Immature natural killer cell (primary cell): ENCODE results near the gene PCNX2. TPM values are rescaled to one million over a fixed set of nuclear protein-coding genes. Genes with fewer than 3 reads are reported as not detected.

ENCODE experiments used
- DNase-seq, 3 donors: peaks; one replicate each; pipeline ENCODE4 v3.0.0; 2022; ENCODE audit warnings: mixed read lengths in 1 of 3
- H3K27ac Mint-ChIP-seq, 6 donors: one replicate each; pipeline ENCODE4 v1.8.0; 2020; ENCODE audit warnings: mixed read lengths in 6 of 6, mild to moderate bottlenecking in 5 of 6, inconsistent platforms in 4 of 6, moderate library complexity in 3 of 6
- H3K27me3 Mint-ChIP-seq, 3 donors: one replicate each; pipeline ENCODE4 v1.8.0; 2020 to 2021; ENCODE audit warnings: low read depth in 3 of 3, mild to moderate bottlenecking in 3 of 3, mixed read lengths in 3 of 3, moderate library complexity in 3 of 3, inconsistent platforms in 1 of 3
- H3K36me3 Mint-ChIP-seq, 3 donors: one replicate each; pipeline ENCODE4 v1.8.0; 2020; ENCODE audit warnings: mixed read lengths in 3 of 3, inconsistent platforms in 2 of 3, mild to moderate bottlenecking in 2 of 3
- H3K4me1 Mint-ChIP-seq, 2 donors: one replicate each; pipeline ENCODE4 v1.8.0; 2020; ENCODE audit warnings: inconsistent platforms in 2 of 2, mild to moderate bottlenecking in 2 of 2, mixed read lengths in 2 of 2, moderate library complexity in 1 of 2
- H3K4me3 Mint-ChIP-seq, 5 donors: one replicate each; pipeline ENCODE4 v1.8.0; 2020; ENCODE audit warnings: mild to moderate bottlenecking in 5 of 5, mixed read lengths in 5 of 5, inconsistent platforms in 3 of 5, moderate library complexity in 3 of 5
- H3K9me3 Mint-ChIP-seq, 6 donors: one replicate each; pipeline ENCODE4 v1.8.0; 2020; ENCODE audit warnings: mild to moderate bottlenecking in 6 of 6, mixed read lengths in 6 of 6, inconsistent platforms in 4 of 6, moderate library complexity in 3 of 6
- polyA plus RNA-seq, 3 donors: library from polyadenylated mRNA; unstranded; fragments of 300-500 nt; fragmentation: Illumina TruSeq; gene quantifications; one replicate each; pipeline ENCODE4 v1.2.3, GENCODE V29; 2021

PCNX2 gene
- polyA plus RNA-seq, 3 donors from 2014 or later = 1.1 to 2.6 TPM; not detected in 1

DNA sequence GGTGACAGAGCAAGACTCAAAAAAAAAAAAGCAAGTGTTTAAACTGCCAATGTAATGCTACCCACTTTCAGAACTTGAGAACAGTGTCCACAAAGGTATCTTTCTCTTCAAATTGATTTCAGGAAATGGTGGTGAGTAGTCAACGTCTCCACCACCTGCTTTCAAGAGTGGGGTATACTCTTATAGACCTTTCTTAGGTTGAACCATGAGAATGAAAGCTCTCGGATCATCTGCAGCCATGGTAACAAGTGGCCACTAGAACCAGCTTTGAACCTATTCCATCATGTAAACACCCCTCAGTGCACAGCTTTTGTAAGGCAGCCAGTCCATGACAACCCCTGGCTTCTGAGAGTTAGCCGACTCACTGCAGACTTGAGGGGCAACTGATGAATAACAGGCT, 237.7 kb downstream of the PCNX2 start:
- no peak overlapping the region for H3K27ac Mint-ChIP-seq
- H3K36me3 Mint-ChIP-seq = peaks cover 5 to 7% (median 6%) of the 10 kb centered on the region in 3 donors
- H3K9me3 Mint-ChIP-seq = no peaks in the 10 kb centered on the region

DNA sequence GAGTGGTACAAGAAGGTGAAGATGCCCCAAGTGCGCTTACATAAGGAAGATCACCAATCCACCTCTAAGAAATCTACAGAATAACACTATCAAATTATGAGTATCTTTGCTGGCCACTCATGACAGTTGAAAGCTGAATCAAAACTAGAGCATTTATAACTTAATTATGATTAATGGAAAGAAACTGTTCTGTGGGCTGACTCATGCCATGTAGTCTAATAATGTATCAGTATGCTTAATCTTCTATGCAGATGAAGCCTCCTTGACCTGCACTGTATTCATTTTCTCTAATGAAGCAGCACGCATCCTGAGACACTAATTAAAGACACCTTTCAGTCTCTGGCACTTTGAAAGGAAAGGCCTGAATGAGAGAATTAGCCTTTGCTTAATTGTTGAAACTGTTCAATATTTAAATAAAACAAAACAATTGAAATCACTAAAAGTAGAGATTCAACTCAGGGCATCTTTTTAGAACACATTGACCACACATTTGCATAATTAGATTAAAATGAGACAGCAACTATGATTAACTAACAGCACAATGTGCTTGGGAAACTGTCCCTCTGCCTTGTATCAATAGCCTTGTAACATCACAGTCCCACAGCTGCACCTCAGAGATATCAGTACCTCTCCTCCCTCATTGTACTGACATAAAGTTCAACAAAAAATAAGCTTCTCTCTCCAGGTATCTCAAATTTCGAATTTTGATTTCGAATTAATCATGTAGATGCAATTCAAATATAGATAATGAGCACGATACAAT, 239.5 kb downstream of the PCNX2 start:
- Mint-ChIP-seq H3K36me3 (peaks cover 5 to 18% (median 11%) of the 10 kb centered on the region in 3 donors), H3K27ac (no peak overlapping the region), H3K4me1 (no peaks in the 10 kb centered on the region), H3K27me3 (peaks cover 0 to 2% (median 0%) of the 10 kb centered on the region in 3 donors), H3K9me3 (no peaks in the 10 kb centered on the region), H3K4me3 (no peak overlapping the region)
- DNase-seq = no peak

More for the DNA sequence above, 237.7 kb downstream of the PCNX2 start:
- H3K4me1 Mint-ChIP-seq = no peaks in the 10 kb centered on the region
- DNase-seq = no peak
- no peak overlapping the region for H3K4me3 Mint-ChIP-seq
- peaks cover 0 to 2% (median 0%) of the 10 kb centered on the region in 3 donors for H3K27me3 Mint-ChIP-seq

DNA sequence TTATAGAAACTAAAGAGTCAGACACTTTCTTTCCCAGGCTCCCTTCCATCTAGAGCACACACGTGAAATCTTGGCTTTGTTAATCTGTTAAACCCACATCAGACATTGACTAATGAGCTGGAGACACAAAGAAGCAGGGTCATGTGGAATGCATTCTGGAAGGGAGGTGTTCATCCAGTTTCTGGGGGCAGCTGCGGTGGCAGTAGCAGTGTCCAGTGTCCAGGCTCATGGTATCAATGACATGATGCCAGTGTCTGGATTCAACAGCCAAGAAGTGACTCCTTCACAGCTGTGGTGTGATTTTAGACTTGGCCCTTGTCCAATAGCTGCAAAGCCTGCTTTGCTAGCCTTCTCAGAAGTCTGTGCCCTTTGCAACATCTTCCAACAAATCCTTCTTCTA, 249.9 kb downstream of the PCNX2 start:
- no peak for DNase-seq
- no peaks in the 10 kb centered on the region for H3K4me1 Mint-ChIP-seq
- no peak overlapping the region for H3K4me3 Mint-ChIP-seq
- peaks cover 5 to 28% (median 26%) of the 10 kb centered on the region in 3 donors for H3K36me3 Mint-ChIP-seq
- H3K27me3 Mint-ChIP-seq = peaks cover 0 to 2% (median 0%) of the 10 kb centered on the region in 3 donors
- peaks cover 0 to 6% (median 0%) of the 10 kb centered on the region in 6 donors for H3K9me3 Mint-ChIP-seq
- no peak overlapping the region for H3K27ac Mint-ChIP-seq

DNA sequence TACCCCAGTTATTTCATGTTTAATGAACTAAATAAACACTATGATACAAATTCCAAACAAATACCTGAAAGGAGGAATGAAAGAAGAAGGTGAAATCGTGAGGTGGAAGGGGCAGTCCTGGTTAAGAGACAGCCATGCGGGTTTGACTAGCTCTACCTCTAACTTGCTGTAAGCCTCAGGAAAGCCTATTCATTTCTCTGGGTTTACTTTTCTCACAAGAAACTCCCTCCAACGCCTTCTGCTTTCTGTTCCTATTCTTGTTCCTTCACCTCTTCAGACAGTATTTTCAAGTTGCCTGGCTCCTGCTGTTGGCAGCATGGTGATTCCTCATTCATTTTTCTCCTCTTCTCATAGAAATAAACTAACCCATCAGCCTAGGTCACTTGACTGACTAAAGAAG, 252.7 kb downstream of the PCNX2 start:
- Mint-ChIP-seq H3K4me1 (no peaks in the 10 kb centered on the region), H3K4me3 (no peak overlapping the region), H3K27me3 (peaks cover 0 to 2% (median 0%) of the 10 kb centered on the region in 3 donors), H3K27ac (no peak overlapping the region), H3K36me3 (peaks cover 0 to 13% (median 12%) of the 10 kb centered on the region in 3 donors), H3K9me3 (no peaks in the 10 kb centered on the region)
- DNase-seq = no peak

DNA sequence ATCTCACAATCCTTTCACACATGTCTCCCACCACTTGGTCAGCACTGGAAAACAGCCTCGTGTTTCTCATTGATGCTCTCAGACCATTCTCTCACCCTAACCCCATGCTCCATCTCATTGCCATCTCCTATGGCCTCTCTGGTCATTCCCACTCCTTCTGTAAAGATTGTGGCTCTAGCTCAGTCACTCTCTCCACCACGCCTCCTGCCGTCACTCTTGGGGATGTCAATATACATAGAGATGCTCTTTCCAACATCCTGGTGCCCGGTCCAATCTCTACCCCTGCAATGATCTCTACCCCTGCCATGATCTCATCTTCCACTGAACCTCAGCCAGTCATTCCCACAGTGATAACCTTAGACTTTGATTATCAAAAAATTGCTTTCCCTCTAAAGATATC, 255.0 kb downstream of the PCNX2 start:
- no peaks in the 10 kb centered on the region for H3K9me3 Mint-ChIP-seq
- H3K4me1 Mint-ChIP-seq = no peaks in the 10 kb centered on the region
- H3K4me3 Mint-ChIP-seq = no peak overlapping the region
- H3K27ac Mint-ChIP-seq = no peak overlapping the region
- no peak for DNase-seq
- peaks cover 0 to 2% (median 0%) of the 10 kb centered on the region in 3 donors for H3K27me3 Mint-ChIP-seq
- H3K36me3 Mint-ChIP-seq = peaks cover 0 to 6% (median 3%) of the 10 kb centered on the region in 3 donors

DNA sequence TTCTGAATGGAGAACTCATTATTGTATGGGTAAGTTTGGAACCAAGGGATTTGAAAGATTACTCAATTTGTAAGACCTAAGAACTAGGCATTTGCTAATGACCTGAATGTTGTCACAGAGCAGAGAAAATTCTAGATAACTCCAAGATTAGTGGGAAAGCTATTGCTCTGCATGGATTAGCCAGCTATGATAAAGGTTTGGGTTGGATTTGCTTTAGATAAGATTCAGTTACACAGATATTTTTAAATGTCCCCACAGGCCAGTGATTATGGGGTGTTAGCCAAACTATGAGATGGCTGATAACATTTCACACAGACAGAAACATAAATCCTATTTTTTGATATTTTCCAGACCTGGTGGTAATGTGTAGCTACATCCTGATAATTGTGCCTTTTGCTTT, 256.9 kb downstream of the PCNX2 start:
- Mint-ChIP-seq H3K9me3 (no peaks in the 10 kb centered on the region), H3K4me3 (no peak overlapping the region), H3K27ac (no peak overlapping the region), H3K36me3 (peaks cover 0 to 5% (median 4%) of the 10 kb centered on the region in 3 donors), H3K27me3 (peaks cover 0 to 3% (median 0%) of the 10 kb centered on the region in 3 donors), H3K4me1 (no peaks in the 10 kb centered on the region)
- no peak for DNase-seq

DNA sequence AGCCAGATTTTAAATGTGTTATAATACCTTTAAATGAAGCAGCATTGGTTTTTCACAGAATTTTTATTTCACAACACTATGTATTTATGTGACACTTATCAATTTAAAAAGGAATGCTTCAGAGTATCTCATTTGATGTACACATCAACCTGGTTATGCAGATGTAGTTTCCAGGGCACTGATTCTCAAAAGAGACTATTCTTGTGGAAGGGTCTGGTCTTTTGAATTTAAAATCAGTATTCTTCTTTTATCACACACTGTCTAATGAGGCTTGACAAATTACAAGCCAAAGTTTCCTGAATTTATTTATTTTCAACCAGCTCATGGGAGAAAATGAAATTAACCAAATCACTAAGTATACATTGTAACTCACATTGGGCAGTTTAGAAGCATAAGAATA, 257.7 kb downstream of the PCNX2 start:
- Mint-ChIP-seq H3K27me3 (peaks cover 0 to 1% (median 0%) of the 10 kb centered on the region in 3 donors), H3K36me3 (peaks cover 0 to 5% (median 4%) of the 10 kb centered on the region in 3 donors), H3K27ac (no peak overlapping the region), H3K4me1 (no peaks in the 10 kb centered on the region), H3K4me3 (no peak overlapping the region), H3K9me3 (no peaks in the 10 kb centered on the region)
- no peak for DNase-seq

DNA sequence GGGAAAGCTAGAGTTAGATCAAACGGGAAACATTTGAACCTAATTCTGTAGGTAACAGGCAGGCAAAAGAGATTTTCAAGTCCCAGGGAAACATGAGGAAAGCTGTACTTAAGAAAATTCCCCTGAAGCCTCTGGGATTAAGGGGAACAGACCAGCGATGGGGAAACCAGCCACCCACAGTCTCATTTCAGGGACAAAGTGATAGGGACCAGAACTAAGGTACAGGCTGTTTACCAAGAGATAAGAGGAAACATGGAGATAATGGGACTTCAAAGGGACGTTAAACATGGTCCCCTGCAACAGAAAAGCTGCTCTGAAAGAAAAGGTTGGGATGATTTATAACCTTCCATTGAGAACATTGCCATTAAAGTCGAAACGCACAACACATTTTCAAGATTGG, 260.7 kb downstream of the PCNX2 start:
- Mint-ChIP-seq H3K36me3 (peaks cover 0 to 5% (median 0%) of the 10 kb centered on the region in 3 donors), H3K27ac (no peak overlapping the region), H3K4me1 (no peaks in the 10 kb centered on the region), H3K4me3 (no peak overlapping the region), H3K27me3 (peaks cover 0 to 3% (median 1%) of the 10 kb centered on the region in 3 donors), H3K9me3 (no peaks in the 10 kb centered on the region)
- DNase-seq = no peak

DNA sequence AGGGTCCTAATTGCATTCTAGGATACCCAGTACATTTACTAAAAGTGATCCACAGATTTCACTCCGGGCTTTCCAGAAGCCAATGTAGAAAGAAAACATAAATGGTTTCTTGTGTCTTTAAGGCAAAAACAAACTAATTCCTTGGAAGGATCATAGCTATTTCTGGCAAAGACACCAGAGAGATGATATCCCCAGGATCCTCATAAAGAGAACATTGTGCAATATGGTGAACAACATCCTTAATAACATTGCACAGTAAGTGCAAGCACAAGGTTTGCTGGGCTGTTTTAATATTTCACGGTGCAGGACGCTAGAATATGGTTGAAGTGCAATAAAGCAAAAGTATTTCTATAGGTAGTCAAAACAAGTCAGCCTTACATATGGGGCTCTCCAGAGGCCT, 262.2 kb downstream of the PCNX2 start:
- no peak overlapping the region for H3K27ac Mint-ChIP-seq
- peaks cover 0 to 3% (median 1%) of the 10 kb centered on the region in 3 donors for H3K27me3 Mint-ChIP-seq
- no peaks in the 10 kb centered on the region for H3K4me1 Mint-ChIP-seq
- no peak overlapping the region for H3K4me3 Mint-ChIP-seq
- no peak for DNase-seq
- H3K9me3 Mint-ChIP-seq = no peaks in the 10 kb centered on the region
- H3K36me3 Mint-ChIP-seq = peaks cover 0 to 5% (median 0%) of the 10 kb centered on the region in 3 donors

DNA sequence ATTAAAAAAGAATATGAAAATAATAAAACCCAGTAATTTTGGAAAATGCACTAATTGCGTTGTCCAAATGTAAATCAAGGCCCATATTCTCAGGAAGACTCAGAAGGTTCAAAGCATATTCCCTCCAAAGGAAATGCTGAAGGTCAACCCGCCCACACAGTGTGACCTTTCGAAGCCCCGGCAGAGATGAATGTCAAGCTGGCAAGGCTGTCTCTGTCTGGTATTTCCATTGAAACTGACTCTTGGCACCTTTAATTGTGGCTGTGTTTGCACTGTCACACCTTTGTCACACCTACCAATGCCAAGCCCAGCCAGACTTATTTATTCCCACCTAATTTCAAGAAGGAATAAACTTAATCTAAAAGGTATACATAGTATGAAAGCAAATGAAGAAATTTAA, 262.6 kb downstream of the PCNX2 start:
- H3K4me1 Mint-ChIP-seq = no peaks in the 10 kb centered on the region
- peaks cover 0 to 3% (median 1%) of the 10 kb centered on the region in 3 donors for H3K27me3 Mint-ChIP-seq
- DNase-seq = no peak
- no peak overlapping the region for H3K27ac Mint-ChIP-seq
- H3K36me3 Mint-ChIP-seq = peaks cover 0 to 5% (median 0%) of the 10 kb centered on the region in 3 donors
- no peak overlapping the region for H3K4me3 Mint-ChIP-seq
- H3K9me3 Mint-ChIP-seq = no peaks in the 10 kb centered on the region

DNA sequence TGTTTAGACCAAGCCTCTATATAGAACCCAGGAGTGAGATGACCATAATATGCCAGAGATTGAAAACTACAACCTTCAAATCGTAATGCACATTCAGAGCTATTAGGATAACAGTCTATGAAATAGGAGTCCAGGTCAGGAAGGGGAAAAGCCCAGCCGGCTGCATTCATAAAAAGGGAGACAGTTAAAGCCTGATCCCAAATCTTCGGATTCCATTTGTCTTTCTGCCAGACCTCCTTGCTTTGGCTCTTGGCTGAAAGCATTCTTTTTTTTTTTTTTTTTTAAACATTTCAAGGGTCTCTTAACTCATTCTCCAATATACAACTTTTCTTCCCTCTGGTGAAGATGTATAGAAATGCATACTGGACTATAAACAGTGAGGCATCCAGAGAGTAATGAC, 264.0 kb downstream of the PCNX2 start:
- H3K4me3 Mint-ChIP-seq = no peak overlapping the region

DNA sequence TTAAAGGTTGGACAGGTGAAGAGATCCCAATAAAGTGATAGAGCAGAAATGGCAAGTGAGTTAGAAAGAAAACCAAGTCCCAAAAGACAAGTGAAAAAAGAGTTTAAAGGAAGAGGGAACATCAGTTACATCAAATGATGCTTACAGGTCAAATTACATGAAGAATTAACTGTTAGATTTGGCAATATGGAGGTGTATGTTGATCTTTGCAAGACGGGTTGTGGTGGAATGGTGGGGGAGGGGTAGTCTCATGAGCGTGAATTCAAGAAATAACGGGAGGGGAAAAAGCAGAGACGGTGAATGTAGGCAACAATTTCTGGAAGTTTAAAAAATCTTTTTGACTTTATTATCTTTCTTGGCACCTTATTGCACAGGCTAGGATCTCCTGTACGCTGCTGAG, 268.5 kb downstream of the PCNX2 start:
- H3K27ac Mint-ChIP-seq = no peak overlapping the region

More for the DNA sequence above, 264.0 kb downstream of the PCNX2 start:
- no peaks in the 10 kb centered on the region for H3K4me1 Mint-ChIP-seq
- H3K9me3 Mint-ChIP-seq = no peaks in the 10 kb centered on the region
- no peak for DNase-seq
- peaks cover 0 to 3% (median 1%) of the 10 kb centered on the region in 3 donors for H3K27me3 Mint-ChIP-seq
- no peak overlapping the region for H3K27ac Mint-ChIP-seq
- H3K36me3 Mint-ChIP-seq = peaks cover 0 to 5% (median 0%) of the 10 kb centered on the region in 3 donors

DNA sequence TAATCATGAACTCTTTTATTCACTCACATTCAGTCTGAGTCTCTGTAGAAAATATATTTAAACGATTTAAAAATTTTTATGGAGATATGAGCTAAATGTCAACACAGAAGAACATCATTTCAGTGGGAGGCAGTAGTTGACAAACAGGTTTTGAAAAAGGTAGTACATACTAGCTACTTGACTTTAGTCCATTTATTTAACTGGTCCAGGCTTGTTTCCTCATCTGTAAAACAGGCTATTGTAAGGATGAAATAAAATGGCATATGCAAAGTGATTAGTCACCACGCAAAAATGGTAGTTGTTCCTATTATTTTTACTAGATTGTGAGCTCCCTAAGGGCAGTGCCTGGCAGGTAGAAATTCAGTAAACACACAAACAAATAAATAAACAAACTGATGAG, 270.0 kb downstream of the PCNX2 start:
- H3K4me1 Mint-ChIP-seq = no peaks in the 10 kb centered on the region
- peaks cover 0 to 4% (median 4%) of the 10 kb centered on the region in 3 donors for H3K36me3 Mint-ChIP-seq
- H3K4me3 Mint-ChIP-seq = no peak overlapping the region
- DNase-seq = no peak
- no peaks in the 10 kb centered on the region for H3K9me3 Mint-ChIP-seq
- no peak overlapping the region for H3K27ac Mint-ChIP-seq
- H3K27me3 Mint-ChIP-seq = peaks cover 0 to 3% (median 3%) of the 10 kb centered on the region in 3 donors

More for the DNA sequence above, 268.5 kb downstream of the PCNX2 start:
- Mint-ChIP-seq H3K4me3 (no peak overlapping the region), H3K36me3 (peaks cover 0 to 4% (median 4%) of the 10 kb centered on the region in 3 donors), H3K27me3 (peaks cover 0 to 3% (median 3%) of the 10 kb centered on the region in 3 donors), H3K4me1 (no peaks in the 10 kb centered on the region), H3K9me3 (no peaks in the 10 kb centered on the region)
- DNase-seq = no peak

DNA sequence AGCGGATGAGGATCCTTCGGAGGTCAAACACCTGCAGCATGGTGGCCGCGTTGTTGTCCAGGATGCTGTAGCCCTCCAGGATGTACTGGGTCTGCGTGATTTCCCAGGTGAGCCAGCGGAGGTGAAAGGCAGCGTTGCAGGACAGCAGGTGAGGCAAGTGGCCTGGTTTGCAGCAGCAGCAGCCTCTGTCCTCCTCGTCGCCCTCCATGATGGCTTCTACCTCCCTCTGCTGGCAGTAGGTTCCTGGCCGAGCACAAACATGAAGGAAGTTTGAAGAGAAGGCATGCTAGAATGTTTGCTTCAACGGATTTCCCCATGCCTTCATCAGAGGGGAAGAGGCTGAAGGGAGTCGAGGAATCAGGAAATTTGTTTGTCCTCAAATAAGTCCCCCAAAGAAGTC, 270.4 kb downstream of the PCNX2 start:
- H3K4me1 Mint-ChIP-seq = peaks cover 0 to 2% of the 10 kb centered on the region in 2 donors
- peaks cover 0 to 5% (median 3%) of the 10 kb centered on the region in 3 donors for H3K27me3 Mint-ChIP-seq
- no peak for DNase-seq
- H3K36me3 Mint-ChIP-seq = peaks cover 0 to 5% (median 4%) of the 10 kb centered on the region in 3 donors
- H3K27ac Mint-ChIP-seq = no peak overlapping the region
- H3K4me3 Mint-ChIP-seq = no peak overlapping the region
- no peaks in the 10 kb centered on the region for H3K9me3 Mint-ChIP-seq
